HepG2 (cell line): ENCODE measurements around the gene USP40. TPM values are rescaled to one million over a fixed set of nuclear protein-coding genes. Genes with fewer than 3 reads are reported as not detected.
A peak's percentile ranks its signal among the peaks of the same experiment; 100 is the strongest.

Experiments used
- ATAC-seq: fragments of 200-7000 bp; cut with Tn5 transposase; 3 replicates; pipeline ENCODE4 v1.9.1; 2020; ENCODE audit warnings: mild to moderate bottlenecking, moderate library complexity
- BruUV-seq: library from RNA; stranded (reverse); fragments of 400-500 nt; replicated peaks from 2 replicates; lab custom pipeline; 2021; lab: Mats Ljungman, UMichigan
- CTCF ChIA-PET: fragments of 300-600 bp; formaldehyde crosslinking; extraction: SDS; loops from one replicate; lab custom pipeline; 2021; ENCODE audit warnings: low total read pairs, inconsistent platforms, low intra/inter-chr PET ratio; lab: Yijun Ruan, JAX
- POLR2A ChIA-PET: fragments of 350-600 bp; sonication (Branson Sonifier 250); formaldehyde crosslinking; loops from one replicate; lab custom pipeline; 2020; ENCODE audit warnings: antibody characterized with exemption, inconsistent platforms; lab: Yijun Ruan, JAX
- DNase-seq: peaks from one replicate; pipeline ENCODE4 v3.0.0-alpha.2; 2015; ENCODE audit warnings: low spot score
- FAIRE-seq: peaks from 3 replicates; lab custom pipeline; 2011; peaks lifted over from hg19 to GRCh38; lab: Jason Lieb, UNC
- H2AFZ ChIP-seq: one replicate; pipeline ENCODE4 v1.6.1; 2011; ENCODE audit warnings: low read length, inconsistent platforms
- H3K27ac ChIP-seq: fragments of 300-600 bp; 3 replicates; pipeline ENCODE4 v1.8.0; 2011; ENCODE audit warnings: mixed run types, mild to moderate bottlenecking, mixed read lengths, low read length, inconsistent platforms; ENCODE audit not compliant: insufficient read depth; ENCODE audit errors: extremely low read length
- H3K27me3 ChIP-seq, 2 experiments: fragments of 200-600 bp in 1 of 2; 2 replicates in 1 of 2; 3 replicates in 1 of 2; pipeline versions ENCODE4 v1.6.0 to v1.8.0; 2011; ENCODE audit warnings: low read length in 2 of 2, mild to moderate bottlenecking in 2 of 2, moderate library complexity in 2 of 2, inconsistent platforms in 1 of 2; ENCODE audit not compliant: insufficient read depth in 2 of 2, control insufficient read depth in 1 of 2
- H3K36me3 ChIP-seq, 2 experiments: fragments of 200-600 bp in 1 of 2; replicated peaks in 1 of 2; 2 replicates in 1 of 2; 3 replicates in 1 of 2; pipeline versions ENCODE4 v1.5.1 to v1.8.0; 2011; ENCODE audit warnings: low read length in 2 of 2, inconsistent platforms in 1 of 2; ENCODE audit not compliant: insufficient read depth in 2 of 2, control insufficient read depth in 1 of 2
- H3K4me1 ChIP-seq: 2 replicates; pipeline ENCODE4 v1.5.1; 2012; ENCODE audit warnings: low read length, inconsistent platforms; ENCODE audit not compliant: insufficient read depth
- H3K4me2 ChIP-seq: 2 replicates; pipeline ENCODE4 v1.6.0; 2011; ENCODE audit warnings: low read depth, low read length, inconsistent platforms
- H3K4me3 ChIP-seq, 3 experiments: fragments of 200-600 bp in 1 of 3; sonication (generic), shearing (Covaris generic) in 1 of 3; replicated peaks in 1 of 3; 2 replicates each; pipeline ENCODE4 v1.5.1; 2011 to 2016; ENCODE audit warnings: low read length in 3 of 3, inconsistent platforms in 2 of 3, low read depth in 2 of 3, mild to moderate bottlenecking in 2 of 3, control low read depth in 1 of 3, mixed read lengths in 1 of 3; ENCODE audit not compliant: insufficient read depth in 1 of 3
- H3K79me2 ChIP-seq: one replicate; pipeline ENCODE4 v1.6.1; 2011; ENCODE audit warnings: low read length, inconsistent platforms; ENCODE audit not compliant: insufficient read depth
- H3K9ac ChIP-seq: 2 replicates; pipeline ENCODE4 v1.6.0; 2011; ENCODE audit warnings: mild to moderate bottlenecking, low read depth, low read length, inconsistent platforms; ENCODE audit not compliant: insufficient read depth
- H3K9me3 ChIP-seq: 2 replicates; pipeline ENCODE4 v1.5.1; 2012; ENCODE audit warnings: mild to moderate bottlenecking, low read length
- H4K20me1 ChIP-seq: 2 replicates; pipeline ENCODE4 v1.6.0; 2011; ENCODE audit warnings: inconsistent platforms, mild to moderate bottlenecking, low read length, moderate library complexity; ENCODE audit not compliant: insufficient read depth
- NFATC3 ChIP-seq: sonication (generic); formaldehyde crosslinking; IDR thresholded peaks from 2 replicates; pipeline ENCODE4 v1.5.1; 2020; ENCODE audit warnings: mild to moderate bottlenecking, missing genetic modification reagents
- SMYD3 ChIP-seq: sonication (generic); formaldehyde crosslinking; IDR thresholded peaks from 2 replicates; pipeline ENCODE4 v1.8.1; 2023; ENCODE audit warnings: mild to moderate bottlenecking, missing genetic modification reagents
- XBP1 ChIP-seq: sonication (generic); formaldehyde crosslinking; IDR thresholded peaks from 2 replicates; pipeline ENCODE4 v1.5.0; 2020; ENCODE audit warnings: missing genetic modification reagents
- ZBTB7B ChIP-seq: sonication (generic); formaldehyde crosslinking; IDR thresholded peaks from 2 replicates; pipeline ENCODE4 v1.4.0; 2020; ENCODE audit warnings: missing genetic modification reagents
- ZMAT3 ChIP-seq: sonication (generic); formaldehyde crosslinking; conservative IDR thresholded peaks from 2 replicates; pipeline ENCODE4 v1.7.0; 2021; ENCODE audit warnings: missing genetic modification reagents
- ZNF12 ChIP-seq: sonication (generic); formaldehyde crosslinking; IDR thresholded peaks from 2 replicates; pipeline ENCODE4 v1.5.0; 2020; ENCODE audit warnings: missing genetic modification reagents
- ZNF317 ChIP-seq: sonication (generic); formaldehyde crosslinking; IDR thresholded peaks from 2 replicates; pipeline ENCODE4 v1.5.0; 2020; ENCODE audit warnings: mild to moderate bottlenecking, missing genetic modification reagents
- ZNF326 ChIP-seq: sonication (generic); formaldehyde crosslinking; IDR thresholded peaks from 2 replicates; pipeline ENCODE4 v1.4.0; 2020; ENCODE audit warnings: missing genetic modification reagents, borderline replicate concordance
- ZNF331 ChIP-seq: sonication (generic); formaldehyde crosslinking; IDR thresholded peaks from 2 replicates; pipeline ENCODE4 v1.4.0; 2020; ENCODE audit warnings: missing genetic modification reagents
- ZNF547 ChIP-seq: sonication (generic); formaldehyde crosslinking; IDR thresholded peaks from 2 replicates; pipeline ENCODE4 v1.5.1; 2020; ENCODE audit warnings: mild to moderate bottlenecking, missing genetic modification reagents
- ZNF7 ChIP-seq: IDR thresholded peaks from 2 replicates; pipeline ENCODE4 v1.6.1; 2016; ENCODE audit warnings: missing biosample characterization, missing genetic modification reagents
- ZNF775 ChIP-seq: sonication (generic); formaldehyde crosslinking; IDR thresholded peaks from 2 replicates; pipeline ENCODE4 v1.4.0; 2020; ENCODE audit warnings: missing genetic modification reagents, mild to moderate bottlenecking, moderate library complexity, borderline replicate concordance
- WGBS: methylation state at CpG from one replicate; pipeline ENCODE4 v1.1.6; 2017; ENCODE audit warnings: low lambda C conversion rate; 5-methylcytosine and 5-hydroxymethylcytosine counted together
- in situ Hi-C: cut with HindIII; loops from 2 replicates; pipeline ENCODE4 v1.10.0; 2017; ENCODE audit warnings: low pct_unique_long_range_greater_than_20kb; ENCODE audit not compliant: extremely low pct_ligation_motif_present
- intact Hi-C: fragments of 100-400 bp; cut with micrococcal nuclease; formaldehyde crosslinking; loops from one replicate; pipeline ENCODE4 v1.10.0; 2022; ENCODE audit not compliant: unreplicated experiment
- polyA plus RNA-seq, 8 experiments: library from polyadenylated mRNA; depleted of rRNA in 3 of 8; stranded (reverse) in 7 of 8; unstranded in 1 of 8; fragments of >200 nt; fragmentation: Illumina TruSeq in 4 of 8; extraction: Trizol in 4 of 8; gene quantifications; 2 replicates each; pipeline versions ENCODE4 v1.2.1 to v1.2.3, GENCODE V29; 2011 to 2016; ENCODE audit warnings: low read depth in 4 of 8, missing spikeins in 1 of 8, mixed read lengths in 1 of 8; ENCODE audit not compliant: insufficient read depth in 1 of 8
- total RNA-seq, 5 experiments: library from RNA; depleted of rRNA; stranded (reverse); fragments of >200 nt; fragmentation: Illumina TruSeq; extraction: Trizol; gene quantifications; 2 replicates each; pipeline ENCODE4 v1.2.3, GENCODE V29; 2016; ENCODE audit warnings: low read depth in 1 of 5
- TF ChIP-seq, protein P1 (sequence below): sonication (generic); formaldehyde crosslinking; IDR thresholded peaks from 2 replicates; pipeline ENCODE4 v1.4.0; 2020; ENCODE audit warnings: missing genetic modification reagents; ENCODE audit errors: not compliant biosample characterization
- TF ChIP-seq, protein P2 (sequence below): sonication (generic); formaldehyde crosslinking; IDR thresholded peaks from 2 replicates; pipeline ENCODE4 v1.5.1; 2020; ENCODE audit warnings: mild to moderate bottlenecking, missing genetic modification reagents, borderline replicate concordance
- TF ChIP-seq, protein P3 (sequence below): IDR thresholded peaks from 2 replicates; pipeline ENCODE4 v1.6.1; 2016; ENCODE audit warnings: low read depth, borderline replicate concordance
- TF ChIP-seq, protein P4 (sequence below), 2 experiments: fragments of 450-650 bp in 1 of 2; sonication (generic) in 1 of 2; formaldehyde crosslinking; IDR thresholded peaks; 2 replicates each; pipeline versions ENCODE4 v1.5.0 to v1.8.0; 2020 to 2022; ENCODE audit warnings: mild to moderate bottlenecking in 1 of 2, missing genetic modification reagents in 1 of 2
- TF ChIP-seq, protein P5 (sequence below): sonication (generic); formaldehyde crosslinking; IDR thresholded peaks from 2 replicates; pipeline ENCODE4 v1.5.0; 2020; ENCODE audit warnings: missing genetic modification reagents, mild to moderate bottlenecking, borderline replicate concordance
- TF ChIP-seq, protein P6 (sequence below): sonication (generic); formaldehyde crosslinking; IDR thresholded peaks from 2 replicates; pipeline ENCODE4 v1.8.0; 2022; ENCODE audit warnings: mild to moderate bottlenecking, missing genetic modification reagents; ENCODE audit not compliant: insufficient replicate concordance

USP40 gene
- total and polyA plus RNA-seq, 2 of the 13 experiments (the other 11 are each of a cell fraction or from before 2014, with no cell fraction given), result 41.0 to 46.3 TPM

DNA sequence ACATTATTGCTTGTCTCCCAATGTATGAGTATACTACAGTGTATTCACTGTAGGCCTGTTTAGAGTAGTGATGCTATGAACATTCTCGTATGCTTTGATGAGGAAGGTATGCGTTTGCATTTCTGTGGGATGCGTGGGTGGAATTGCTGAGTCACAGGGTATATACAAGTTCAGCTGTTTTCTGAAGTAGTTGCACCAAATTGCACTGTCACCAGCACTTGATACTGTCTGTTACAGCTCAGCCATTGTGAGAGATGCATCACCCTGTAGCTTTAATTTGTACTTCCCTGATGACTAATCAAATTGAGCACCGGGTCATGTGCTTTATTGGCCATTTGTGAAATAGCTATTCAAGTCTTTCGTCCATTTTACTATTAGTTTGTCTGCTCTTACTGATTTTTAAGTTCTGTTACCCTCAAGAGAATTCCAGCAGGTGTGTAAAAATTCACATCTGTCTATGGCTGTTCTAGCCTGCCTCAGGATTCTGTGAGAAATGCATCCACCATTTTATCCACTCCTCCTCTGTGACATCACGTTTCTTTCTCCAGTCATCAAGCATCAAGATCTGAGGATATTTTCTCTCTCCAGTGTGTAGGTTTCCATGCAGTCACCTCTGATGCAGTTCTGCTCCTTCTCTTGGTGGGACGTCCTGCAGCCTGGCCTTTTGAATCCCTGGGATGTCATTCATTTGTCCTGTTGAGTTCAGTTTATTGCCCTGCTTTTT, 139.8 kb downstream of the USP40 start:
- DNase-seq (peak; percentile 72), ATAC-seq (peak; percentile 45; the same call in 2 of the 3 replicates), FAIRE-seq (no peak)
- H3K27me3 ChIP-seq, result no peaks in the 10 kb centered on the region
- POLR2A ChIA-PET, result no interaction called here
- CTCF ChIA-PET, result no interaction called here
- H4K20me1 ChIP-seq, result 0 out of 2 replicates have a peak, but pooled peaks cover 3% of the 10 kb centered on the region
- peaks cover 20% of the 10 kb centered on the region for H3K79me2 ChIP-seq
- in situ Hi-C loops (no loop called here), intact Hi-C loops (no loop called here)
- H3K4me2 ChIP-seq, result no peak overlapping the region
- WGBS, result 86% methylated on average over 7 of the region's 7 CpGs
- H3K9ac ChIP-seq, result no peak overlapping the region
- H3K27ac ChIP-seq, result no peak overlapping the region
- H2AFZ ChIP-seq, result no peak overlapping the region
- no TSS peak for BruUV-seq
- peaks cover 17% of the 10 kb centered on the region for H3K4me1 ChIP-seq
- H3K4me3 ChIP-seq, result no peak overlapping the region
- no peaks in the 10 kb centered on the region for H3K9me3 ChIP-seq
- H3K36me3 ChIP-seq, result no peaks in the 10 kb centered on the region; a peak in 1 of 5 replicates
- TF ChIP-seq ZNF775 (CRISPR knock-in tag) (no peak), ZNF7 (CRISPR knock-in tag) (peak; percentile 94), ZNF331 (CRISPR knock-in tag) (no peak), ZMAT3 (CRISPR knock-in tag) (no peak), XBP1 (CRISPR knock-in tag) (no peak), ZNF317 (no peak), ZNF547 (CRISPR knock-in tag) (no peak), ZNF12 (CRISPR knock-in tag) (peak; percentile 87), NFATC3 (CRISPR knock-in tag) (no peak), ZNF326 (CRISPR knock-in tag) (no peak), SMYD3 (CRISPR knock-in tag) (no peak), ZBTB7B (CRISPR knock-in tag) (no peak)
- TF ChIP-seq, protein P1, sequence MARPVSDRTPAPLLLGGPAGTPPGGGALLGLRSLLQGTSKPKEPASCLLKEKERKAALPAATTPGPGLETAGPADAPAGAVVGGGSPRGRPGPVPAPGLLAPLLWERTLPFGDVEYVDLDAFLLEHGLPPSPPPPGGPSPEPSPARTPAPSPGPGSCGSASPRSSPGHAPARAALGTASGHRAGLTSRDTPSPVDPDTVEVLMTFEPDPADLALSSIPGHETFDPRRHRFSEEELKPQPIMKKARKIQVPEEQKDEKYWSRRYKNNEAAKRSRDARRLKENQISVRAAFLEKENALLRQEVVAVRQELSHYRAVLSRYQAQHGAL, result no peak
- TF ChIP-seq, protein P2, sequence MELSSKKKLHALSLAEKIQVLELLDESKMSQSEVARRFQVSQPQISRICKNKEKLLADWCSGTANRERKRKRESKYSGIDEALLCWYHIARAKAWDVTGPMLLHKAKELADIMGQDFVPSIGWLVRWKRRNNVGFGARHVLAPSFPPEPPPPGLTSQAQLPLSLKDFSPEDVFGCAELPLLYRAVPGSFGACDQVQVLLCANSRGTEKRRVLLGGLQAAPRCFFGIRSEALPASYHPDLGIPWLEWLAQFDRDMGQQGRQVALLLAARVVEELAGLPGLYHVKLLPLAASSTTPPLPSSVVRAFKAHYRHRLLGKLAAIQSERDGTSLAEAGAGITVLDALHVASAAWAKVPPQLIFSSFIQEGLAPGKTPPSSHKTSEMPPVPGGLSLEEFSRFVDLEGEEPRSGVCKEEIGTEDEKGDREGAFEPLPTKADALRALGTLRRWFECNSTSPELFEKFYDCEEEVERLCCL (CRISPR knock-in tag), result no peak
- TF ChIP-seq, protein P3, sequence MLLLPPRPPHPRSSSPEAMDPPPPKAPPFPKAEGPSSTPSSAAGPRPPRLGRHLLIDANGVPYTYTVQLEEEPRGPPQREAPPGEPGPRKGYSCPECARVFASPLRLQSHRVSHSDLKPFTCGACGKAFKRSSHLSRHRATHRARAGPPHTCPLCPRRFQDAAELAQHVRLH, result no peak
- TF ChIP-seq, protein P4, sequence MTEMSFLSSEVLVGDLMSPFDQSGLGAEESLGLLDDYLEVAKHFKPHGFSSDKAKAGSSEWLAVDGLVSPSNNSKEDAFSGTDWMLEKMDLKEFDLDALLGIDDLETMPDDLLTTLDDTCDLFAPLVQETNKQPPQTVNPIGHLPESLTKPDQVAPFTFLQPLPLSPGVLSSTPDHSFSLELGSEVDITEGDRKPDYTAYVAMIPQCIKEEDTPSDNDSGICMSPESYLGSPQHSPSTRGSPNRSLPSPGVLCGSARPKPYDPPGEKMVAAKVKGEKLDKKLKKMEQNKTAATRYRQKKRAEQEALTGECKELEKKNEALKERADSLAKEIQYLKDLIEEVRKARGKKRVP (CRISPR knock-in tag; IDR thresholded peaks at IDR 0.05), result no peak; a peak in 1 of 4 replicates
- TF ChIP-seq, protein P5, sequence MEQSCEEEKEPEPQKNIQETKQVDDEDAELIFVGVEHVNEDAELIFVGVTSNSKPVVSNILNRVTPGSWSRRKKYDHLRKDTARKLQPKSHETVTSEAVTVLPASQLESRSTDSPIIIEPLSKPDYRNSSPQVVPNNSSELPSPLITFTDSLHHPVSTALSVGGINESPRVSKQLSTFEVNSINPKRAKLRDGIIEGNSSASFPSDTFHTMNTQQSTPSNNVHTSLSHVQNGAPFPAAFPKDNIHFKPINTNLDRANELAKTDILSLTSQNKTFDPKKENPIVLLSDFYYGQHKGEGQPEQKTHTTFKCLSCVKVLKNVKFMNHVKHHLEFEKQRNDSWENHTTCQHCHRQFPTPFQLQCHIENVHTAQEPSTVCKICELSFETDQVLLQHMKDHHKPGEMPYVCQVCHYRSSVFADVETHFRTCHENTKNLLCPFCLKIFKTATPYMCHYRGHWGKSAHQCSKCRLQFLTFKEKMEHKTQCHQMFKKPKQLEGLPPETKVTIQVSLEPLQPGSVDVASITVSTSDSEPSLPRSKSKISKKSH (CRISPR knock-in tag), result no peak
- TF ChIP-seq, protein P6, sequence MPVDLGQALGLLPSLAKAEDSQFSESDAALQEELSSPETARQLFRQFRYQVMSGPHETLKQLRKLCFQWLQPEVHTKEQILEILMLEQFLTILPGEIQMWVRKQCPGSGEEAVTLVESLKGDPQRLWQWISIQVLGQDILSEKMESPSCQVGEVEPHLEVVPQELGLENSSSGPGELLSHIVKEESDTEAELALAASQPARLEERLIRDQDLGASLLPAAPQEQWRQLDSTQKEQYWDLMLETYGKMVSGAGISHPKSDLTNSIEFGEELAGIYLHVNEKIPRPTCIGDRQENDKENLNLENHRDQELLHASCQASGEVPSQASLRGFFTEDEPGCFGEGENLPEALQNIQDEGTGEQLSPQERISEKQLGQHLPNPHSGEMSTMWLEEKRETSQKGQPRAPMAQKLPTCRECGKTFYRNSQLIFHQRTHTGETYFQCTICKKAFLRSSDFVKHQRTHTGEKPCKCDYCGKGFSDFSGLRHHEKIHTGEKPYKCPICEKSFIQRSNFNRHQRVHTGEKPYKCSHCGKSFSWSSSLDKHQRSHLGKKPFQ (CRISPR knock-in tag), result no peak
